HL-60 (cell line): ENCODE results near the gene LDAH.

Experiments used
- GABPA ChIP-seq: IDR thresholded peaks from 2 replicates; pipeline ENCODE4 v1.6.1; 2012; ENCODE audit warnings: low read depth
- POLR2AphosphoS5 ChIP-seq: IDR thresholded peaks from 2 replicates; pipeline ENCODE4 v1.6.1; 2012; ENCODE audit warnings: low read depth
- SPI1 ChIP-seq: IDR thresholded peaks from 2 replicates; pipeline ENCODE4 v1.6.1; 2012; ENCODE audit warnings: low read depth, mild to moderate bottlenecking, borderline replicate concordance
- TF ChIP-seq, protein P1 (sequence below): IDR thresholded peaks from one replicate; pipeline ENCODE4 v1.5.1; 2011; ENCODE audit warnings: low read length, control low read depth, inconsistent platforms; ENCODE audit not compliant: insufficient read depth
- TF ChIP-seq, protein P2 (sequence below): IDR thresholded peaks from 2 replicates; pipeline ENCODE4 v1.6.1; 2012; ENCODE audit warnings: low read depth; ENCODE audit not compliant: insufficient replicate concordance

DNA sequence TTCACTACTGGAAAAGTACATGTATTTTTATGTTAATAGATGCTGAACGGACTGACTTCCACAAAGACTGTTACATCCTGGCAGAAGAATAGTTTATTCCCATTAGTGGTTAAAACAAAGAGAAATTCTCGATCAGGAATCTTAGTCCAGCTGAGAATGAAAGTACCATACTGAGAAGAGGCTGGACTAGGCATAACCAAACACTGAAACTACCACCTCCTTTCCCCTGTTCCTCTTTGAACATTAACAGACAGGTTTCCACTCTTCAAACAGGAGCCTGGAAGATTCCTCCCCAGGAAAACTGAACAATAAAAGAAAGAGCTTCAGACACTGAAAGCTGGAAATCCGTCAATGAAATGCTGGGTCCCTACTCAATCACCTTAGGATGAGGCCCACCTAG lies 25.8 kb downstream of the LDAH start:
- no peak for TF ChIP-seq GABPA
- TF ChIP-seq, protein P1, sequence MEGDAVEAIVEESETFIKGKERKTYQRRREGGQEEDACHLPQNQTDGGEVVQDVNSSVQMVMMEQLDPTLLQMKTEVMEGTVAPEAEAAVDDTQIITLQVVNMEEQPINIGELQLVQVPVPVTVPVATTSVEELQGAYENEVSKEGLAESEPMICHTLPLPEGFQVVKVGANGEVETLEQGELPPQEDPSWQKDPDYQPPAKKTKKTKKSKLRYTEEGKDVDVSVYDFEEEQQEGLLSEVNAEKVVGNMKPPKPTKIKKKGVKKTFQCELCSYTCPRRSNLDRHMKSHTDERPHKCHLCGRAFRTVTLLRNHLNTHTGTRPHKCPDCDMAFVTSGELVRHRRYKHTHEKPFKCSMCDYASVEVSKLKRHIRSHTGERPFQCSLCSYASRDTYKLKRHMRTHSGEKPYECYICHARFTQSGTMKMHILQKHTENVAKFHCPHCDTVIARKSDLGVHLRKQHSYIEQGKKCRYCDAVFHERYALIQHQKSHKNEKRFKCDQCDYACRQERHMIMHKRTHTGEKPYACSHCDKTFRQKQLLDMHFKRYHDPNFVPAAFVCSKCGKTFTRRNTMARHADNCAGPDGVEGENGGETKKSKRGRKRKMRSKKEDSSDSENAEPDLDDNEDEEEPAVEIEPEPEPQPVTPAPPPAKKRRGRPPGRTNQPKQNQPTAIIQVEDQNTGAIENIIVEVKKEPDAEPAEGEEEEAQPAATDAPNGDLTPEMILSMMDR: no peak
- no peak for TF ChIP-seq POLR2AphosphoS5
- TF ChIP-seq, protein P2, sequence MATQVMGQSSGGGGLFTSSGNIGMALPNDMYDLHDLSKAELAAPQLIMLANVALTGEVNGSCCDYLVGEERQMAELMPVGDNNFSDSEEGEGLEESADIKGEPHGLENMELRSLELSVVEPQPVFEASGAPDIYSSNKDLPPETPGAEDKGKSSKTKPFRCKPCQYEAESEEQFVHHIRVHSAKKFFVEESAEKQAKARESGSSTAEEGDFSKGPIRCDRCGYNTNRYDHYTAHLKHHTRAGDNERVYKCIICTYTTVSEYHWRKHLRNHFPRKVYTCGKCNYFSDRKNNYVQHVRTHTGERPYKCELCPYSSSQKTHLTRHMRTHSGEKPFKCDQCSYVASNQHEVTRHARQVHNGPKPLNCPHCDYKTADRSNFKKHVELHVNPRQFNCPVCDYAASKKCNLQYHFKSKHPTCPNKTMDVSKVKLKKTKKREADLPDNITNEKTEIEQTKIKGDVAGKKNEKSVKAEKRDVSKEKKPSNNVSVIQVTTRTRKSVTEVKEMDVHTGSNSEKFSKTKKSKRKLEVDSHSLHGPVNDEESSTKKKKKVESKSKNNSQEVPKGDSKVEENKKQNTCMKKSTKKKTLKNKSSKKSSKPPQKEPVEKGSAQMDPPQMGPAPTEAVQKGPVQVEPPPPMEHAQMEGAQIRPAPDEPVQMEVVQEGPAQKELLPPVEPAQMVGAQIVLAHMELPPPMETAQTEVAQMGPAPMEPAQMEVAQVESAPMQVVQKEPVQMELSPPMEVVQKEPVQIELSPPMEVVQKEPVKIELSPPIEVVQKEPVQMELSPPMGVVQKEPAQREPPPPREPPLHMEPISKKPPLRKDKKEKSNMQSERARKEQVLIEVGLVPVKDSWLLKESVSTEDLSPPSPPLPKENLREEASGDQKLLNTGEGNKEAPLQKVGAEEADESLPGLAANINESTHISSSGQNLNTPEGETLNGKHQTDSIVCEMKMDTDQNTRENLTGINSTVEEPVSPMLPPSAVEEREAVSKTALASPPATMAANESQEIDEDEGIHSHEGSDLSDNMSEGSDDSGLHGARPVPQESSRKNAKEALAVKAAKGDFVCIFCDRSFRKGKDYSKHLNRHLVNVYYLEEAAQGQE: no peak
- no peak for TF ChIP-seq SPI1
